OCI-LY3 (cell line): ENCODE measurements around the gene IGSF11.
"Not testable (repeated sequence)": the region's sequence is repeated elsewhere in the genome, so short reads cannot be mapped to it uniquely, and the experiment has no call there.

Source experiments
- H2AFZ ChIP-seq: fragments of 200-600, 300-600 bp; shearing (Covaris generic); 2 replicates; pipeline ENCODE4 v1.6.0; 2014; ENCODE audit warnings: antibody characterized with exemption, low read depth, low read length
- H3K27ac ChIP-seq: fragments of 200-600, 300-600 bp; sonication (generic); 2 replicates; pipeline ENCODE4 v1.5.1; 2014; ENCODE audit warnings: mild to moderate bottlenecking, low read length, moderate library complexity, mixed read lengths
- H3K27me3 ChIP-seq: fragments of 200-600, 300-600 bp; sonication (generic); 2 replicates; pipeline ENCODE4 v1.6.1; 2014; ENCODE audit warnings: low read depth, low read length, mixed read lengths
- H3K36me3 ChIP-seq: fragments of 200-600, 300-600 bp; sonication (generic); replicated peaks from 2 replicates; pipeline ENCODE3; 2014; ENCODE audit warnings: low read depth, low read length, mixed read lengths
- H3K4me1 ChIP-seq: fragments of 300-600, 200-600 bp; sonication (generic); 2 replicates; pipeline ENCODE4 v1.6.1; 2014; ENCODE audit warnings: low read length, mixed read lengths
- H3K4me2 ChIP-seq: fragments of 200-600, 300-600 bp; sonication (generic); 2 replicates; pipeline ENCODE4 v1.6.1; 2014; ENCODE audit warnings: low read length, mixed read lengths
- H3K4me3 ChIP-seq: fragments of 300-600, 200-600 bp; sonication (generic); 2 replicates; pipeline ENCODE4 v1.5.1; 2014; ENCODE audit warnings: antibody characterized with exemption, mild to moderate bottlenecking, low read length, moderate library complexity
- H3K79me2 ChIP-seq: fragments of 300-600, 200-600 bp; shearing (Covaris generic); 2 replicates; pipeline ENCODE4 v1.6.1; 2014; ENCODE audit warnings: mild to moderate bottlenecking, low read length, mixed read lengths
- H3K9ac ChIP-seq: fragments of 300-600, 200-600 bp; shearing (Covaris generic); 2 replicates; pipeline ENCODE4 v1.6.0; 2014; ENCODE audit warnings: mild to moderate bottlenecking, low read length, moderate library complexity
- H3K9me3 ChIP-seq: fragments of 200-600, 300-600 bp; shearing (Covaris generic); 2 replicates; pipeline ENCODE4 v1.6.1; 2014; ENCODE audit warnings: low read length, mixed read lengths; ENCODE audit not compliant: insufficient read depth
- H4K20me1 ChIP-seq: fragments of 200-600, 300-600 bp; sonication (generic); 2 replicates; pipeline ENCODE4 v1.6.1; 2016; ENCODE audit warnings: low read length, mixed read lengths; ENCODE audit not compliant: insufficient read depth
- CTCF ChIP-seq: fragments of 200-600, 300-600 bp; sonication (generic); IDR thresholded peaks from 2 replicates; pipeline ENCODE4 v1.5.1; 2014; ENCODE audit warnings: antibody characterized with exemption, low read length, low read depth
- EZH2phosphoT487 ChIP-seq: fragments of 200-600 bp; shearing (Covaris generic); IDR thresholded peaks from 2 replicates; pipeline ENCODE4 v1.6.1; 2018; ENCODE audit warnings: antibody characterized with exemption, mixed run types, low read depth

The IGSF11 gene

GRCh38 chr3:118863731-118864322 lies 170.8 kb downstream of the IGSF11 start:
- no peaks in the 10 kb centered on the region for H3K36me3 ChIP-seq
- H2AFZ ChIP-seq = 0 out of 2 replicates have a peak overlapping the region, but pooled peaks have one; percentile 21
- H3K27ac ChIP-seq = no peak overlapping the region

GRCh38 chr3:118859950-118860349 lies 174.7 kb downstream of the IGSF11 start:
- Histone ChIP-seq H2AFZ (no peak overlapping the region), H3K4me1 (no peaks in the 10 kb centered on the region), H3K79me2 (no peaks in the 10 kb centered on the region), H3K27me3 (no peaks in the 10 kb centered on the region), H4K20me1 (no peaks in the 10 kb centered on the region), H3K9ac (no peak overlapping the region), H3K4me2 (no peak overlapping the region), H3K36me3 (no peaks in the 10 kb centered on the region), H3K27ac (no peak overlapping the region), H3K9me3 (peaks cover 4% of the 10 kb centered on the region; the same call in 1 of the 2 replicates), H3K4me3 (no peak overlapping the region)
- TF ChIP-seq EZH2phosphoT487 (no peak), CTCF (no peak)

More at GRCh38 chr3:118863731-118864322, 170.8 kb downstream of the IGSF11 start:
- no peaks in the 10 kb centered on the region for H4K20me1 ChIP-seq
- H3K4me2 ChIP-seq = no peak overlapping the region
- no peaks in the 10 kb centered on the region for H3K27me3 ChIP-seq
- TF ChIP-seq CTCF (peak; percentile 30), EZH2phosphoT487 (no peak)
- no peaks in the 10 kb centered on the region for H3K4me1 ChIP-seq
- no peaks in the 10 kb centered on the region for H3K9me3 ChIP-seq
- H3K4me3 ChIP-seq = no peak overlapping the region
- no peaks in the 10 kb centered on the region for H3K79me2 ChIP-seq
- no peak overlapping the region for H3K9ac ChIP-seq

GRCh38 chr3:118851466-118852193 lies 183.0 kb downstream of the IGSF11 start:
- not testable (repeated sequence) for H3K9ac ChIP-seq, H3K27me3 ChIP-seq, H3K27ac ChIP-seq, H3K79me2 ChIP-seq, H3K4me1 ChIP-seq, H2AFZ ChIP-seq, H3K4me3 ChIP-seq, H4K20me1 ChIP-seq, H3K36me3 ChIP-seq, H3K9me3 ChIP-seq
- H3K4me2 ChIP-seq = peak overlapping the region; percentile 26; the same call in 1 of the 2 replicates

GRCh38 chr3:118850687-118851086 lies 184.0 kb downstream of the IGSF11 start:
- Histone ChIP-seq H4K20me1 (no peaks in the 10 kb centered on the region), H3K4me2 (no peak overlapping the region), H3K4me3 (no peak overlapping the region), H3K27me3 (no peaks in the 10 kb centered on the region), H3K79me2 (no peaks in the 10 kb centered on the region), H3K27ac (no peak overlapping the region), H2AFZ (no peak overlapping the region), H3K9ac (no peak overlapping the region), H3K9me3 (no peaks in the 10 kb centered on the region), H3K4me1 (no peaks in the 10 kb centered on the region), H3K36me3 (no peaks in the 10 kb centered on the region)
- TF ChIP-seq EZH2phosphoT487 = no peak
- TF ChIP-seq CTCF = no peak
